Neural progenitor cell (in vitro differentiated cells): ENCODE results near the gene CKLF. TPM values are rescaled to one million over a fixed set of nuclear protein-coding genes. Genes with fewer than 3 reads are reported as not detected.
"Not testable (repeated sequence)": the region's sequence is repeated elsewhere in the genome, so short reads cannot be mapped to it uniquely, and the experiment has no call there.

ENCODE experiments used
- DNase-seq: peaks from one replicate; pipeline ENCODE4 v3.0.0-alpha.2; 2016; ENCODE audit warnings: low spot score
- H2AFZ ChIP-seq: fragments of 200-600 bp; sonication (generic); replicated peaks from 2 replicates; pipeline ENCODE4 v1.6.1; 2016; ENCODE audit warnings: antibody characterized with exemption
- H3F3A ChIP-seq: fragments of 200-600 bp; sonication (generic); 2 replicates; pipeline ENCODE4 v1.6.1; 2016; ENCODE audit warnings: antibody characterized with exemption, low read depth
- H3K27ac ChIP-seq: fragments of 200-600 bp; sonication (generic); 2 replicates; pipeline ENCODE4 v1.5.1; 2016; ENCODE audit warnings: mild to moderate bottlenecking
- H3K27me3 ChIP-seq: fragments of 200-600 bp; sonication (generic); 2 replicates; pipeline ENCODE4 v1.6.1; 2016; ENCODE audit warnings: mild to moderate bottlenecking, moderate library complexity
- H3K36me3 ChIP-seq: fragments of 200-600 bp; sonication (generic); 2 replicates; pipeline ENCODE4 v1.5.1; 2016
- H3K4me1 ChIP-seq: fragments of 200-600 bp; sonication (generic); 2 replicates; pipeline ENCODE4 v1.6.1; 2016; ENCODE audit warnings: mixed run types
- H3K4me2 ChIP-seq: fragments of 200-600 bp; sonication (generic); 2 replicates; pipeline ENCODE4 v1.6.1; 2016
- H3K4me3 ChIP-seq: fragments of 200-600 bp; sonication (generic); 2 replicates; pipeline ENCODE4 v1.5.1; 2016
- H3K79me2 ChIP-seq: fragments of 200-600 bp; sonication (generic); 2 replicates; pipeline ENCODE4 v1.6.1; 2016; ENCODE audit warnings: low read depth
- H3K9ac ChIP-seq: fragments of 200-600 bp; sonication (generic); 2 replicates; pipeline ENCODE4 v1.6.1; 2016
- H3K9me3 ChIP-seq: fragments of 200-600 bp; sonication (generic); 2 replicates; pipeline ENCODE4 v1.5.1; 2016; ENCODE audit warnings: low read depth
- H4K20me1 ChIP-seq: fragments of 200-600 bp; sonication (generic); 2 replicates; pipeline ENCODE4 v1.6.1; 2016; ENCODE audit warnings: low read depth
- H3K27ac Mint-ChIP-seq: 3 replicates; pipeline ENCODE4 v1.8.0; 2021; ENCODE audit warnings: mixed read lengths
- H3K27me3 Mint-ChIP-seq: 2 replicates; pipeline ENCODE4 v1.8.0; 2022; ENCODE audit warnings: low read depth, mild to moderate bottlenecking, inconsistent platforms, moderate library complexity, mixed read lengths; ENCODE audit not compliant: insufficient read depth
- H3K36me3 Mint-ChIP-seq: 3 replicates; pipeline ENCODE4 v1.8.0; 2021; ENCODE audit warnings: mixed read lengths
- H3K4me1 Mint-ChIP-seq: 3 replicates; pipeline ENCODE4 v1.8.0; 2021; ENCODE audit warnings: mixed read lengths
- H3K4me3 Mint-ChIP-seq: 3 replicates; pipeline ENCODE4 v1.8.0; 2021; ENCODE audit warnings: mild to moderate bottlenecking, moderate library complexity, mixed read lengths
- H3K9me3 Mint-ChIP-seq: 3 replicates; pipeline ENCODE4 v1.8.0; 2020; ENCODE audit warnings: mixed read lengths
- EZH2 ChIP-seq: fragments of 200-600 bp; sonication (generic); IDR thresholded peaks from 2 replicates; pipeline ENCODE4 v1.6.1; 2017; ENCODE audit warnings: antibody characterized with exemption, mild to moderate bottlenecking, moderate library complexity
- EZH2phosphoT487 ChIP-seq: fragments of 200-600 bp; sonication (generic); IDR thresholded peaks from 2 replicates; pipeline ENCODE4 v1.6.1; 2017; ENCODE audit warnings: antibody characterized with exemption
- total RNA-seq: library from RNA; depleted of rRNA; stranded (reverse); fragments of >200 nt; gene quantifications from 2 replicates; pipeline ENCODE4 v1.2.3, GENCODE V29; 2015; ENCODE audit warnings: low replicate concordance
- TF ChIP-seq, protein P1 (sequence below): fragments of 200-600 bp; sonication (generic); IDR thresholded peaks from 2 replicates; pipeline ENCODE4 v1.5.1; 2017; ENCODE audit warnings: antibody characterized with exemption, mild to moderate bottlenecking

The CKLF gene
- total RNA-seq, 1 donor from 2014 or later, result 38.6 TPM

DNA sequence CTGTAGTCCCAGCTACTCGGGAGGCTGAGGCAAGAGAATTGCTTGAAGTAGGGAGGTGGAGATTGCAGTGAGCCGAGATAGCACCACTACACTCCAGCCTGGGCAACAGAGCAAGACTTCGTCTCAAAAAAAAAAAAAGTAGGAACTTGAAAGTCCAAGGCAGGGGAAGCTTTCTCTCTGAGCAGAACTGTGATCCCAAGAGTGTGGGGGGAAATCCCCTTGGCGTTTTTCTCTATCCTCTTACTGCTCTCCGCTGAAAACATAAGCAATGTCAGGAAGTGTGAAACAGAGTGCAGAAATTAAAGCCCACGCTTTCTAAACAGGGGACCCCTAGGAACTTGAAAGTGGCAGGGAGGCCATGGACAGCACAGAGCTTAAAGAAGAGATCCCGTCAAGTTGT, 42.4 kb downstream of the CKLF start:
- no peaks in the 10 kb centered on the region for H3K36me3 ChIP-seq
- peaks cover 3% of the 10 kb centered on the region for H3K4me1 Mint-ChIP-seq
- H3K4me3 ChIP-seq, result no peak overlapping the region

DNA sequence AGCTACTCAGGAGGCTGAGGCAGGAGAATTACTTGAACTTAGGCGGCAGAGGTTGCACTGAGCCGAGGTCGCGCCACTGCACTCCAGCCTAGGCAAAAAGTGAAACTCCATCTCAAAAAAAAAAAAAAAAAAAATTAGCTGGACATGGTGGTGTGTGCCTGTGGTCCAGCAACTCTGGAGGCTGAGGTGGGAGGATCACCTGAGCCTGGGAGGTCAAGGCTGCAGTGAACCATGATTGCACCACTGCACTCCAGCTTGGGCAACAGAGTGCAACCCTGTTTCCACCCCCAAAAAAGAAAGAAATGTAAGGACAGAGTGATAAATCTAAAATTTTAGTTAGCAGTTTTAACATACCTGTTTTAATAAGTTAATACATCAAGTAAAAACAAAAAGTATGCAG, 44.2 kb downstream of the CKLF start:
- not testable (repeated sequence) for H3K27ac Mint-ChIP-seq, H3K9me3 Mint-ChIP-seq, H3K79me2 ChIP-seq, H3K27ac ChIP-seq, H3F3A ChIP-seq, H3K27me3 ChIP-seq, DNase-seq, H3K4me1 Mint-ChIP-seq, H3K4me2 ChIP-seq, H3K4me3 Mint-ChIP-seq, H3K4me3 ChIP-seq, H3K9ac ChIP-seq, H3K36me3 ChIP-seq, H4K20me1 ChIP-seq, H2AFZ ChIP-seq, H3K9me3 ChIP-seq, H3K36me3 Mint-ChIP-seq, H3K4me1 ChIP-seq
- peaks cover 10% of the 10 kb centered on the region for H3K27me3 Mint-ChIP-seq

More for the DNA sequence above, 42.4 kb downstream of the CKLF start:
- Histone ChIP-seq H3K79me2 (no peaks in the 10 kb centered on the region), H3K27me3 (no peaks in the 10 kb centered on the region), H3K9me3 (no peaks in the 10 kb centered on the region), H2AFZ (no peak overlapping the region), H3K27ac (no peak overlapping the region), H3F3A (no peaks in the 10 kb centered on the region), H4K20me1 (no peaks in the 10 kb centered on the region), H3K4me2 (no peak overlapping the region), H3K4me1 (no peaks in the 10 kb centered on the region), H3K9ac (no peak overlapping the region)
- Mint-ChIP-seq H3K27me3 (peaks cover 8% of the 10 kb centered on the region), H3K9me3 (no peaks in the 10 kb centered on the region), H3K36me3 (no peaks in the 10 kb centered on the region), H3K27ac (no peak overlapping the region), H3K4me3 (no peak overlapping the region)
- no peak for DNase-seq
- TF ChIP-seq EZH2 (no peak), EZH2phosphoT487 (no peak)
- TF ChIP-seq, protein P1, sequence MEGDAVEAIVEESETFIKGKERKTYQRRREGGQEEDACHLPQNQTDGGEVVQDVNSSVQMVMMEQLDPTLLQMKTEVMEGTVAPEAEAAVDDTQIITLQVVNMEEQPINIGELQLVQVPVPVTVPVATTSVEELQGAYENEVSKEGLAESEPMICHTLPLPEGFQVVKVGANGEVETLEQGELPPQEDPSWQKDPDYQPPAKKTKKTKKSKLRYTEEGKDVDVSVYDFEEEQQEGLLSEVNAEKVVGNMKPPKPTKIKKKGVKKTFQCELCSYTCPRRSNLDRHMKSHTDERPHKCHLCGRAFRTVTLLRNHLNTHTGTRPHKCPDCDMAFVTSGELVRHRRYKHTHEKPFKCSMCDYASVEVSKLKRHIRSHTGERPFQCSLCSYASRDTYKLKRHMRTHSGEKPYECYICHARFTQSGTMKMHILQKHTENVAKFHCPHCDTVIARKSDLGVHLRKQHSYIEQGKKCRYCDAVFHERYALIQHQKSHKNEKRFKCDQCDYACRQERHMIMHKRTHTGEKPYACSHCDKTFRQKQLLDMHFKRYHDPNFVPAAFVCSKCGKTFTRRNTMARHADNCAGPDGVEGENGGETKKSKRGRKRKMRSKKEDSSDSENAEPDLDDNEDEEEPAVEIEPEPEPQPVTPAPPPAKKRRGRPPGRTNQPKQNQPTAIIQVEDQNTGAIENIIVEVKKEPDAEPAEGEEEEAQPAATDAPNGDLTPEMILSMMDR, result no peak

DNA sequence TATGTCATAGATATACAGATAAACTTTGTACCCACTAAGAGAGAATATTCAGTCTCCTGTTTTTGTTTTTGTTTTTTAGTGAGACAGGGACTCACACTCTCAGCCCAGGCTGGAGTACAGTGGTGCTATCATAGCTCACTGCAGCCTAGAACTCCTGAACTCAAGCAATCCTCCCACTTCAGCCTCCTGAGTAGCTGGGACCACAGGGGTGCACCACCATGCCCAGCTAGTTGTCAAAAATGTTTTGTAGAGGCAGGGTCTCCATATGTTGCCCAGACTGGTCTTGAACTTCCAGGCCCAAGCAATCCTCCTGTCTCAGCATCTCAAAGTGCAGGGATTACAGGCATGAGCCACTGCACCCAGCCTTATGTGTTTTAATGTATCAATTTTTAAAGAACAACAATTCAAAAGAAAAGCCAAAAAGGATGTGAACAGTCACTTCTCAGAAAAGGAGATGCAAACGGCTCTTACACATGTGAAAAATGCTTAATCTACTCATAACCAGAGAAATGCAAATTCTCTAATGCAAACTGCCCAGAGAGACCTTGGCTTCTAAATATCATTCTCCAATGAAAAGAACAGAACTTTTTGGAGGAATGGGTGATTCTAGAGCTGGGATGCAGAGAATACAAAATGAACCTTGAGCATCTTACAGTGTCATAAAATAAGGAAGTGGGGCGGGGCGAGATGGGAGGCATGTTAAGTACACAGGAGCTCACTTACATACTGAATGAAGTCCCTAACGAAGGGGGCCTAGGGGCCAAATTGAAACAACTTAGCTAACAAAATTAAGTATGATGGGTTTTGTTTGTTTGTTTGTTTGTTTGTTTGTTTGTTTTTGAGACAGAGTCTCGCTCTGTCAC, 44.8 kb downstream of the CKLF start:
- Histone ChIP-seq H3K36me3 (no peaks in the 10 kb centered on the region), H3K27me3 (no peaks in the 10 kb centered on the region), H3K79me2 (no peaks in the 10 kb centered on the region), H3K27ac (no peak overlapping the region), H3K9ac (no peak overlapping the region), H3F3A (no peaks in the 10 kb centered on the region), H3K4me1 (no peaks in the 10 kb centered on the region), H2AFZ (no peak overlapping the region), H3K9me3 (no peaks in the 10 kb centered on the region), H3K4me3 (no peak overlapping the region), H4K20me1 (no peaks in the 10 kb centered on the region), H3K4me2 (no peak overlapping the region)
- Mint-ChIP-seq H3K27me3 (peaks cover 9% of the 10 kb centered on the region), H3K4me3 (no peak overlapping the region), H3K27ac (no peak overlapping the region), H3K9me3 (no peaks in the 10 kb centered on the region), H3K36me3 (no peaks in the 10 kb centered on the region), H3K4me1 (no peaks in the 10 kb centered on the region)
- DNase-seq, result no peak
- TF ChIP-seq EZH2 (no peak), EZH2phosphoT487 (no peak)
- TF ChIP-seq, protein P1, result no peak

DNA sequence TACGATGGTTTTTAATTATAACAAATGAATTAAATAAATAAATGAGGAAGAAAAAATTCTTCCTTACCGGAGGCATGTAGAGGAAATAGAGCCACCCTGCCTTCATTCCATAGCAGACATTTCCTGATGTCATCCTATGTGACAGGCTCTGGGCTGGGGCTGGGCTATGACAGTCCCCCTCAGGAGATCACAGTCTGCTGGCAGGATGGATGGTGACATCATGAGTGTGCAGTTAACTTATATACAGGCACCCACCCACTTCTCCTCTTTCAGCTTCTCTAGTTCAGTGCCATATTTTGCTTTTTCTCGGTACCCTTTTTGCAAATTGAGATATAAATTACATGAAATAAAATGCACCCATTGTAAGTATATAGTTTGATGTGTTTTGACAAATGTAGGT, 45.7 kb downstream of the CKLF start:
- no peak overlapping the region for H3K4me3 Mint-ChIP-seq

More for the DNA sequence above, 45.7 kb downstream of the CKLF start:
- peaks cover 9% of the 10 kb centered on the region for H3K27me3 Mint-ChIP-seq
- H3K79me2 ChIP-seq, result no peaks in the 10 kb centered on the region
- H3K36me3 ChIP-seq, result no peaks in the 10 kb centered on the region
- H3K36me3 Mint-ChIP-seq, result no peaks in the 10 kb centered on the region
- no peak overlapping the region for H3K27ac ChIP-seq
- peaks cover 5% of the 10 kb centered on the region for H3F3A ChIP-seq
- H4K20me1 ChIP-seq, result no peaks in the 10 kb centered on the region
- H3K27ac Mint-ChIP-seq, result no peak overlapping the region
- H3K9ac ChIP-seq, result no peak overlapping the region
- H3K9me3 Mint-ChIP-seq, result no peaks in the 10 kb centered on the region
- no peak overlapping the region for H3K4me3 ChIP-seq
- no peaks in the 10 kb centered on the region for H3K27me3 ChIP-seq
- TF ChIP-seq, protein P1, result no peak
- TF ChIP-seq EZH2phosphoT487, result no peak
- TF ChIP-seq EZH2, result no peak
- no peaks in the 10 kb centered on the region for H3K9me3 ChIP-seq
- DNase-seq, result no peak
- H3K4me2 ChIP-seq, result no peak overlapping the region
- peaks cover 4% of the 10 kb centered on the region for H3K4me1 Mint-ChIP-seq
- H2AFZ ChIP-seq, result no peak overlapping the region
- no peaks in the 10 kb centered on the region for H3K4me1 ChIP-seq
